ENCODE measurements around the gene RAB24. TPM values are rescaled to one million over a fixed set of nuclear protein-coding genes. Genes with fewer than 3 reads are reported as not detected.

RAB24 gene
- total RNA-seq, 2 experiments from 2014 or later = 44.1 to 48.8 TPM

DNA sequence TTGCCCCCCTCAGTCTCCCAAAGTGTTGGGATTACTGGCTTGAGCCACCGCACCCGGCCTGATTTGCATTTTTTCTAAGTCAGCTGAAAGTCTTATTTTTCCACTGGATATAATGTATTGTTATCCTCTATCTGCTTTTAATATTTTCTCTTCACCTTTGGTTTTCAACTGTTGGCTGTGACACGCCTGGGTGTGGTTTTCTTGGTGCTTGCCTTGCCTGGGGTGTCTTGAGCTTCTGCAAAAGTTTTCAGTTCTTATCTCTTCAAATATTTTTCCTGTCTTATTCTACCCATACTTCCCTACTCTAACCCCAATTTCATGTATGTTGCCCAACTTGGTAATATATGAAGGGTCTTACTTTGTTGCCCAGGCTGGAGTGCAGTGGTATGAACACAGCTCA, 12.5 kb upstream of the RAB24 start:
- H3K36me3 Mint-ChIP-seq (ENCODE audit: low read depth) = peaks cover 22% of the 10 kb centered on the region
- ChIA-PET POLR2A (interaction anchor here (1.1 to 1.9 kb wide), 2 partner anchors 36 to 131 kb away, joined by 4 to 6 read pairs; partner anchors contain the start of genes LMAN2 and PRR7), CTCF (interaction anchor here (1.0 to 4.2 kb wide), 13 partner anchors 12 to 202 kb away, joined by 3 to 41 read pairs (median 5); partner anchors contain the start of genes PRELID1 and RAB24)
- ATAC-seq = no peak
- no peaks in the 10 kb centered on the region for H3K9me3 Mint-ChIP-seq (ENCODE audit: insufficient read depth)
- no peak overlapping the region for H3K4me3 Mint-ChIP-seq
- H3K27ac Mint-ChIP-seq = no peak overlapping the region
- DNase-seq = no peak
- H3K27me3 Mint-ChIP-seq (ENCODE audit: low read depth) = no peaks in the 10 kb centered on the region
- peaks cover 47% of the 10 kb centered on the region for H3K4me1 Mint-ChIP-seq (ENCODE audit: low read depth)

- ChIA-PET CTCF (interaction anchor here (1.1 to 4.2 kb wide), 10 partner anchors 13 to 202 kb away, joined by 3 to 41 read pairs (median 5); no protein-coding TSS in a partner anchor), POLR2A (interaction anchor here (1.9 kb wide), 1 partner anchor 36 kb away, joined by 6 read pairs; the partner anchor contains the start of gene LMAN2)
- Mint-ChIP-seq H3K27me3 (ENCODE audit: low read depth) (no peaks in the 10 kb centered on the region), H3K36me3 (ENCODE audit: low read depth) (peaks cover 26% of the 10 kb centered on the region), H3K9me3 (ENCODE audit: insufficient read depth) (no peaks in the 10 kb centered on the region), H3K4me3 (no peak overlapping the region), H3K4me1 (ENCODE audit: low read depth) (peaks cover 52% of the 10 kb centered on the region), H3K27ac (no peak overlapping the region)
- no peak for DNase-seq
- ATAC-seq = no peak
Measured at GRCh38 chr5:177315411-177315810, 11.9 kb upstream of the RAB24 start.

GRCh38 chr5:177314376-177315342, 11.1 kb upstream of the RAB24 start:
- Mint-ChIP-seq H3K36me3 (ENCODE audit: low read depth) (peaks cover 28% of the 10 kb centered on the region), H3K27ac (peak overlapping the region; percentile 25), H3K9me3 (ENCODE audit: insufficient read depth) (no peaks in the 10 kb centered on the region), H3K27me3 (ENCODE audit: low read depth) (no peaks in the 10 kb centered on the region), H3K4me1 (ENCODE audit: low read depth) (peaks cover 52% of the 10 kb centered on the region), H3K4me3 (no peak overlapping the region)
- POLR2A ChIA-PET = interaction anchor here (1.2 to 1.9 kb wide), 2 partner anchors 37 kb away, joined by 6 read pairs; partner anchors contain the start of gene LMAN2
- DNase-seq = no peak
- ATAC-seq = no peak
- CTCF ChIA-PET = interaction anchor here (1.1 to 1.4 kb wide), 3 partner anchors 32 to 187 kb away, joined by 3 to 5 read pairs (median 3); no protein-coding TSS in a partner anchor

GRCh38 chr5:177313561-177314259, 10.2 kb upstream of the RAB24 start:
- ChIA-PET POLR2A (interaction anchor here (0.7 to 2.3 kb wide), 10 partner anchors 11 to 164 kb away, joined by 3 to 13 read pairs (median 6); partner anchors contain the start of genes GRK6, LMAN2, PRELID1 and RAB24), CTCF (interaction anchor here (0.9 to 3.0 kb wide), 17 partner anchors 10 to 200 kb away, joined by 3 to 21 read pairs (median 6); partner anchors contain the start of genes LMAN2, PRELID1 and RAB24)
- Mint-ChIP-seq H3K4me1 (ENCODE audit: low read depth) (peaks cover 60% of the 10 kb centered on the region), H3K27me3 (ENCODE audit: low read depth) (no peaks in the 10 kb centered on the region), H3K9me3 (ENCODE audit: insufficient read depth) (no peaks in the 10 kb centered on the region), H3K27ac (peak overlapping the region; percentile 25), H3K4me3 (peak overlapping the region; percentile 95), H3K36me3 (ENCODE audit: low read depth) (peaks cover 32% of the 10 kb centered on the region)
- ATAC-seq (no peak), DNase-seq (no peak)

DNA sequence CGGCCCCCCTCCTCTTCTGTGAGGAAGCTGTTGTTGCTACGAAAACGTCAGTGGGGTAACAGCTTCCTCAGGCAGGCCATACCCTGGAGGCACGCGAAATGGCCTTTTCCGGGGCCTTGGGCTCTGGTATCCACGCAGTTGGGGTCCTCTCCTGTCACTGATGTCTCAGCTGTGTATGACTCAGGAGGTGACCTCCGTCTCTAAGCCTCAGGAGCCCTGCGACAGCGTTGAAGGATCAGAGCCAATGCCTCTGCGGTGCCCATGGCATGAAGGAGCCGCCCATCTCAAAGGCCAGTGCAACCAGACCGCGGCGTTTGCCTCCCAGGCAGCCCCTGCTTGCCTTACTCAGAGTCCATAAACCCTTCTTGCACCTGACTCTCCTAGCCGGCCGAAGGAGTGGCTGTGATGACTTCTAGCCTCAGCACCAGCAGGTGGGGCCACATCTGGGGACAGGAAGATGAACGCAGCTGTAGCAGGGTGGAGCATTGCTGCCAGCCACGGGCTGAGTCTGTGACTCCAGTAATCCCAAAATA, 9.2 kb upstream of the RAB24 start:
- POLR2A ChIA-PET = interaction anchor here (0.7 to 2.3 kb wide), 19 partner anchors 10 to 787 kb away, joined by 3 to 13 read pairs (median 4); partner anchors contain the start of genes GRK6, LMAN2, PRELID1 and RAB24
- CTCF ChIA-PET = interaction anchor here (0.6 to 3.0 kb wide), 23 partner anchors 9 to 199 kb away, joined by 3 to 21 read pairs (median 5); partner anchors contain the start of genes LMAN2, PRELID1 and RAB24
- DNase-seq = peak; percentile 81
- Mint-ChIP-seq H3K27me3 (ENCODE audit: low read depth) (no peaks in the 10 kb centered on the region), H3K27ac (peak overlapping the region; percentile 93), H3K9me3 (ENCODE audit: insufficient read depth) (no peaks in the 10 kb centered on the region), H3K36me3 (ENCODE audit: low read depth) (peaks cover 34% of the 10 kb centered on the region), H3K4me3 (peak overlapping the region; percentile 95), H3K4me1 (ENCODE audit: low read depth) (peaks cover 59% of the 10 kb centered on the region)
- peak; percentile 34 for ATAC-seq

- POLR2A ChIA-PET = interaction anchor here (0.8 to 2.3 kb wide), 16 partner anchors 9 to 788 kb away, joined by 3 to 13 read pairs (median 5); partner anchors contain the start of genes GRK6, LMAN2, PRELID1 and RAB24
- Mint-ChIP-seq H3K4me3 (peak within 1 kb of the TSS; percentile 95), H3K4me1 (ENCODE audit: low read depth) (peaks cover 55% of the 10 kb centered on the region), H3K27me3 (ENCODE audit: low read depth) (no peaks in the 10 kb centered on the region), H3K27ac (peak within 1 kb of the TSS; percentile 93), H3K36me3 (ENCODE audit: low read depth) (peaks cover 33% of the 10 kb centered on the region), H3K9me3 (ENCODE audit: insufficient read depth) (no peaks in the 10 kb centered on the region)
- DNase-seq = peak; percentile 99
- ATAC-seq = peak; percentile 87
- CTCF ChIA-PET = interaction anchor here (0.6 to 3.0 kb wide), 20 partner anchors 8 to 198 kb away, joined by 3 to 21 read pairs (median 5); partner anchors contain the start of genes LMAN2, PRELID1 and RAB24
Measured at GRCh38 chr5:177311723-177312648, 8.5 kb upstream of the RAB24 start, which contains the start of gene MXD3. TSS of gene MXD3 (minus strand) at chr5:177311898. CDS start at chr5:177311830, 68 bp downstream.

- no peak for DNase-seq
- peaks cover 61% of the 10 kb centered on the region for H3K4me1 Mint-ChIP-seq (ENCODE audit: low read depth)
- H3K27me3 Mint-ChIP-seq (ENCODE audit: low read depth) = no peaks in the 10 kb centered on the region
- H3K27ac Mint-ChIP-seq = peak overlapping the region; percentile 93
- peaks cover 40% of the 10 kb centered on the region for H3K36me3 Mint-ChIP-seq (ENCODE audit: low read depth)
- ATAC-seq = no peak
- ChIA-PET CTCF (interaction anchor here (2.6 to 4.6 kb wide), 5 partner anchors 15 to 198 kb away, joined by 13 to 58 read pairs (median 21); no protein-coding TSS in a partner anchor), POLR2A (interaction anchor here (1.1 to 2.3 kb wide), 5 partner anchors 8 to 197 kb away, joined by 4 to 13 read pairs (median 7); partner anchors contain the start of genes LMAN2, PRELID1 and RAB24)
- H3K4me3 Mint-ChIP-seq = peak overlapping the region; percentile 95
- no peaks in the 10 kb centered on the region for H3K9me3 Mint-ChIP-seq (ENCODE audit: insufficient read depth)
Measured at GRCh38 chr5:177311392-177311722, 7.8 kb upstream of the RAB24 start.

GRCh38 chr5:177310757-177311391, 7.4 kb upstream of the RAB24 start:
- ATAC-seq (no peak), DNase-seq (peak; percentile 61)
- H3K36me3 Mint-ChIP-seq (ENCODE audit: low read depth) = peaks cover 41% of the 10 kb centered on the region
- CTCF ChIA-PET = interaction anchor here (1.0 to 4.6 kb wide), 27 partner anchors 8 to 650 kb away, joined by 3 to 58 read pairs (median 9); partner anchors contain the start of genes GRK6 and LMAN2
- H3K4me1 Mint-ChIP-seq (ENCODE audit: low read depth) = peaks cover 62% of the 10 kb centered on the region
- POLR2A ChIA-PET = interaction anchor here (2.3 kb wide), 2 partner anchors 41 to 145 kb away, joined by 7 to 13 read pairs; partner anchors contain the start of gene LMAN2
- peak overlapping the region; percentile 92 for H3K27ac Mint-ChIP-seq
- no peaks in the 10 kb centered on the region for H3K9me3 Mint-ChIP-seq (ENCODE audit: insufficient read depth)
- peak overlapping the region; percentile 95 for H3K4me3 Mint-ChIP-seq
- H3K27me3 Mint-ChIP-seq (ENCODE audit: low read depth) = no peaks in the 10 kb centered on the region

- Mint-ChIP-seq H3K4me3 (peak overlapping the region; percentile 95), H3K36me3 (ENCODE audit: low read depth) (peaks cover 47% of the 10 kb centered on the region), H3K27ac (peak overlapping the region; percentile 92), H3K4me1 (ENCODE audit: low read depth) (peaks cover 66% of the 10 kb centered on the region), H3K9me3 (ENCODE audit: insufficient read depth) (no peaks in the 10 kb centered on the region), H3K27me3 (ENCODE audit: low read depth) (no peaks in the 10 kb centered on the region)
- no peak for ATAC-seq
- ChIA-PET POLR2A (interaction anchor here (1.0 to 2.3 kb wide), 2 partner anchors 54 to 145 kb away, joined by 3 to 7 read pairs; no protein-coding TSS in a partner anchor), CTCF (interaction anchor here (0.6 to 4.6 kb wide), 40 partner anchors 9 to 650 kb away, joined by 3 to 58 read pairs (median 5); partner anchors contain the start of genes GRK6 and LMAN2)
- no peak for DNase-seq
Measured at GRCh38 chr5:177310332-177310731, 6.8 kb upstream of the RAB24 start.

Measured in activated CD8-positive, alpha-beta T cell treated with anti-CD3 and anti-CD28 coated beads, Interleukin-2, amount 10 ng/mL, durations not matched to agents 7 days and 5 days (primary cell).